Uterus (tissue), 2 donors: ENCODE results near the gene MAMDC4.

Source experiments
- POLR2A ChIP-seq, 2 donors: fragments of 450-650 bp; IDR thresholded peaks; one replicate each; pipeline ENCODE4 v1.6.1; 2016; ENCODE audit warnings: antibody characterized with exemption in 2 of 2, mild to moderate bottlenecking in 1 of 2, moderate library complexity in 1 of 2
- TF ChIP-seq, protein P1 (sequence below), 4 experiments: fragments of 200-600 bp in 2 of 4; fragments of 450-650 bp in 2 of 4; sonication (generic) in 2 of 4; IDR thresholded peaks; one replicate each; pipeline ENCODE4 v1.5.1; 2016 to 2019; ENCODE audit warnings: antibody characterized with exemption in 4 of 4, mild to moderate bottlenecking in 2 of 4, moderate library complexity in 1 of 4

- TF ChIP-seq, protein P1, sequence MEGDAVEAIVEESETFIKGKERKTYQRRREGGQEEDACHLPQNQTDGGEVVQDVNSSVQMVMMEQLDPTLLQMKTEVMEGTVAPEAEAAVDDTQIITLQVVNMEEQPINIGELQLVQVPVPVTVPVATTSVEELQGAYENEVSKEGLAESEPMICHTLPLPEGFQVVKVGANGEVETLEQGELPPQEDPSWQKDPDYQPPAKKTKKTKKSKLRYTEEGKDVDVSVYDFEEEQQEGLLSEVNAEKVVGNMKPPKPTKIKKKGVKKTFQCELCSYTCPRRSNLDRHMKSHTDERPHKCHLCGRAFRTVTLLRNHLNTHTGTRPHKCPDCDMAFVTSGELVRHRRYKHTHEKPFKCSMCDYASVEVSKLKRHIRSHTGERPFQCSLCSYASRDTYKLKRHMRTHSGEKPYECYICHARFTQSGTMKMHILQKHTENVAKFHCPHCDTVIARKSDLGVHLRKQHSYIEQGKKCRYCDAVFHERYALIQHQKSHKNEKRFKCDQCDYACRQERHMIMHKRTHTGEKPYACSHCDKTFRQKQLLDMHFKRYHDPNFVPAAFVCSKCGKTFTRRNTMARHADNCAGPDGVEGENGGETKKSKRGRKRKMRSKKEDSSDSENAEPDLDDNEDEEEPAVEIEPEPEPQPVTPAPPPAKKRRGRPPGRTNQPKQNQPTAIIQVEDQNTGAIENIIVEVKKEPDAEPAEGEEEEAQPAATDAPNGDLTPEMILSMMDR (IDR thresholded peaks at IDR 0.05) = no peak
- TF ChIP-seq POLR2A (IDR thresholded peaks at IDR 0.05) = no peak
Observed at GRCh38 chr9:136832581-136832980, 19.6 kb upstream of the MAMDC4 start.
